Stimulated activated CD4-positive, alpha-beta T cell treated with anti-CD3 and anti-CD28 coated beads, Interleukin-15, amount 100 ng/mL, for 1 hour (primary cell): ENCODE measurements around the gene SIRPA.

Experiments
- DNase-seq, 2 donors: peaks; one replicate each; pipeline ENCODE4 v3.0.0-alpha.2; 2020; ENCODE audit warnings: low read depth in 1 of 2, low spot score in 1 of 2

SIRPA gene

DNA sequence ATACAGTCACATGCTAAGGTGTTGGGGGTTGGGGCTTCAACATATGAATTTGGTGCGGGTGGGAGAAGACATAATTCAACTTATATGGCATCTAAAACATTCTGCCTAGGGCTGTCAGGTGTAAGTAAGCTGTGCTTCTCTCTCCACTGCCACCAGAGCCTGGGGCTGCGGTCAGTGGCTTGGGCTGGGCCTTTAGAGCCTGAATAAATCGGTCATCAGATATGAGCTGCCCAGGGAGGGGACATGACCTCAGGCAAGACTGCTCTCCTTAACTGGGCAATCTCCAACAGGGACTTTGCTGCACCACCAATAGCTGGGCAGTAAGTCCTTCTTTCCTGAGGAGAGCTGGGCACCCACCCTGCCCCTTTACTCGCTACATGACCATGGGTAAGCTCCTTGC, 24.9 kb upstream of the SIRPA start:
- no peak for DNase-seq

DNA sequence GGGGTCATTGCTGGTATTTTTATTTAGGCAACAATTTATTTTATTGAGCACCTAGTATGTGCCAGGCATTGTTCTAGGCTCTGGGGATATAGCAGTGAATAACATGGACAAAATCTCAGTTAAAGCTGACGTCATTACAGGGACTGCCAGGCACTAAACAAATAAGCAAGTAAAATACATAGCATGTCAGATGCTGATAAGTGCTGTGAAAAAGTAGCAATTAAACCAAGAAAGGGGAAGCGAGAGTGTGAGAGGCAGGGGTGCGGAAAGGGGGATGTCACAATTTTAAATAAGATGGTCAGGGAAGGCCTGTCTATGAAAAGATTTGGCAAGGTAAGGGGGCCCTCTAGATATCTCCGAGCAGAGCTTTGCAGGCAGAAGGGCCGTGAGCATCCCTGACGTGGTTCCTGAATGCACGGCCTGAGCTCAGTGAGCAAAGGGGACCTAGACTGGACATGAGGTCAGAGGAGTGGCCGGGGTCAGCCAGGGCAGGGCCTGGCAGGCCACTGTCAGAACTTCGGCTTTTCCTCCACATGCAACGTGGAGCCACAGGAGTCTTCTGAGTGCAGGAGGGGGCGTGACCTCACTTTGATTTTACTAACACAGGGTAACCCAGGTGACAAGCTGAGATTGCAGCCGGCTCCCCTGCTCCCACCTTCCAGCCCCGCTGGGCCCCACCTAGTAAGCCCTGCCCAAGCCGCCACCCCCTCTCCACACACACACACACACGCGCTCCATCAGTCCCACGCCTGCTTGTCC, 24.2 kb upstream of the SIRPA start:
- DNase-seq, result no peak

DNA sequence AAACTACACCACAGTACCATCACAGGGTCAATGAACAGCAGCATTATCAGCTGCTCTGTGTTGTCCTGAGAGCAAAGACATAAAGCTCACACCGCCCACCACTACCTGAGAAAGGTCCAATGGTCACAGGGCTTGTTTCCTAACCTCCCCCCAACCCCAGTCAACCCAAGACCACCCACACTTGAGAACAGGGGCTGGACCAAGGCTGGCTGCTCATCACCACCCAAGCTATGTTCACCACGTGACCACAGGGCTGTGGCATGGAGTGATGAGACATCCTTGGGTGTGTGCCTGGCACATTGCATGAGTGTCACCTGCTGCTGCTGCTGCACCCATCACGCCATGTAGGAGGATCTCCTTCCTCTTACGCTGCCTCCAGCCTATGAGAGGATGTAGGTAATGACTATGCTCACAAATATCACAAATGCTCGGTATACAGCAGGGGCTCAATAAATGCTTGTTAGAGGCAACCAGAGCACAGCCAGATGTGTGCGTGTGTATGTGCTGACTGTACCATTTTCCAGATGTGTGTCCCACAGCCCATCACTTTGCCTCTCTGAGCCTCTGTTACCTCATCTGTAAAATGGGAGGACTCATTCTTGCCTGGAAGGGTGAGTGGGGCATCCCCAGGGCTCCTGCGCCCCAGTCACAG, 23.3 kb upstream of the SIRPA start:
- no peak for DNase-seq

DNA sequence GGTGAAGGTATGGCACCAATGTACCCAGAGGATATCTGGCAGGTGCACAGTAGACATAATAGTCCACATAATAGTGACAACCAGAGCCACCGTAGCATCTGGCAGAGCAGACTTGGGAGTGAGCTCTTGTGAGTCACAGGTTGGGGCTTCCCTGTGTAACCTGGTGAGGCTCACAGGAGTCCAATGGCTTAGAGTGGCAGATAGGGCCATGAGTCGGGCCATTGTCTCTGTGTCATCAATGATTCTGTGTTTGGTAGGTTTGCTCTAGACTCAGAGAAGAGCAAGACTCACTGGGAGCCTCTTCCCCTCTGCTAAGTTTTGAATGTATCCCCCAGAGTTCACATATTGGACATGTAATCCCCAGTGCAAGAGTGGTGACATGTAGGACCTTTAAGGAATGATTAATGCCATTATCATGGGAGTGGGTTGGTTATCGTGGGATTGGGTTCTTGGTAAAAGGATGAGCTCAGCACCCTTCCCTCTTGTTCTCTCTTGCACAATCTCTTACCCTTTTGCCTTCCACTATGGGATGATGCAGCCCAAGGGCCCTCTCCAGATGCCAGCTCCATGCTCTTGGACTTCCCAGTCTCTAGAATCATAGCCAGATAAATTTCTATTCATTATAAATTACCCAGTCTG, 22.6 kb upstream of the SIRPA start:
- no peak for DNase-seq

DNA sequence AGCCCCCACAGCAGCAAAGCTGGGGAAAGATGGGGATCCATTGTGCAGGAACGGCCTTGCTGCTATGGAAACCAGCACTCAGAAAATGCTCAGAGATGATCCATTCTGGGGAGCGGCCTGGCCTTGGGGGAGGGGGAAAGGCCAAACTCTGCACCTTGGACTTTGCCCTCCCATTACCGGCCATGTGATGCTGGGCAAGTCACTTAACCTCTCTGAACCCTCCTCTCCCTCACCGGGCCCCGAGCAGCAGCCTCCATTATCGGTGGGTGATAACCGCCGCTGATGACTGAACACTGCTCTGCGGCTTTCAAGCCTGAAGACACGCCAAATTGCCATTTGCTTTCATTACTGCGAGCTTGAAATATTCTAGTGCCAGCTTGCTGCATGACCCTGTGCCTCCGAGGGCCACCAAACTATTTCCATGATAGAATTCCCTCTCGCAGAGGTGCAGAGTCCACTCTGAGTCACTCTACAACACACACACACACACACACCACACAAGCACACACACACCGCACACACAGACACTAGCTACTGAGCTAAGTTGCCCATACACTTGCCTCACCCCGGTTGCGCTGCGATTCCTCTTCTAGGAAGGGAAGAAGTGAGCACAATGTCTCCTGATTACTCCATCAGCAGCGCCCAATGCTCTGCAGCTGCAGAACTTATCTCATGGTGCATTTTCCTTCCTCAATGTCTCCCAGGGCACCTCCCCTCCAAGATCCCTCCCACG, 20.6 kb upstream of the SIRPA start:
- DNase-seq, result no peak

DNA sequence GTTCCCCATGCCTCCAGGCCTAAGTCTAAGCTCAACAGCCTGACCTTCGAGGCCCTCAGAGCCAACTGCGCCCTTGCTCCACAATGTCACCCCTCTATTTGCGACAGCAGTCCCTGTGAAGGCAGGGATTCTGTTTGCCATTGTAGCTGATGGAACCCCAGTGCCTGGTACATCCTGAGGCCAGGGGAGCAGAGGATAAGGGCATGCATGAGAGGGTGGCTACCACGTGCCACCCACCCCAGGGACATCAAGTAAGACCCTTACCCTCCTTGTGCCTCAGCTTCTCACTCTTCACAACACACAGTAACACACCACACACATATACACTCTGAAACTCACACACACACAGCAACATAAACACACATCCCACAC, 20.0 kb upstream of the SIRPA start:
- no peak for DNase-seq

DNA sequence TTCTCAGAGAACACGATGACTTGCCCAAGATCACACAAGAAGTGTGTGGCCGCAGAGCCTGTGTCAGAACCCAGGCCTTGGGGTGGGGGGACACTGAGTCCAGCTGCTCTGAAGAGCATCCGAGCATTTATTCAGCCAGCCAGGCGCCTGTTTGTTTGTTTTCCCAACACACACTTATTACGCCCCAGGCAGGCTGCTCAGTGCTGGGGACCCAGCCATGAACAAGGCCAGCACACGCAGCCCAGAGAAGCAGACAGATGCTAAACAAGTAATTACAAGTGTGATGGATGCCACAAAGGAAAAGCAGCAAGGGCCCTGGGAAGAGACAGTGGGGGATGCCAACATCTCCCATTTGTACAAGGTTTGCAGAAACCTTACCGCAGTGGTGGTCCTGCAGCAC, 19.4 kb upstream of the SIRPA start:
- DNase-seq, result no peak

DNA sequence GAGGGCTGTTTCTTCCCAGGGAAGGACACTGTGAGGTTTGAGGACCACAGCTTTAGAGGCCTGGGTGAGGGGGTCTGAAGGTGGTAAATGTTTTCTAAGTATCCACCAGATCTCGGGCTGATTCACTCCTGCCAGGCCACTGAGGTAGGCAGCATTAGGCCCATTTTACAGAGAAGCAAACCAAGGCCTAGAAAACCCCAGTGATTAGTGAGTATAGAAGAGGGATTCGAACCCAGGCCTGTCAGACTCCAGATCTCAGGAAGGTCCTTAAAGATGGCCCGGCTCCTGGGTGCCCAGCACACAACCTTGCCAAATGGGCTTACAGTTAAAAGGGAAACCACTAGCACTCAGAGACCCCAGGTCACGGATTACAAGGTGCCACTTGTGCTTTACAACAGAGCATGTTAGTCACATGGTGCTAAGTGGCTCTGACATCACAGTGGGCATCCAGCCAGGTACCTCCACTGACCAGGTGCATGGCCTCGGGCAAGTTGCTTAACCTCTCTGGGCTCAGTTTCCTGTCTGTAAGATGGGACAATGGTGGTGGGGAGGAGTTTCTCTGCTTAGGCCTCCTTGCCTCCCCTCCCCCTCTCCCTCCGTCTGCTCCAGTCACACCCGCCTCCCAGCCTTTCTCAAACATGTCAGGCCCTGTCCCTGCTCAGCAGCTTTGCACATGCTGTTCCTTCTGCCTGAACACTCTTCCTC, 18.8 kb upstream of the SIRPA start:
- DNase-seq, result no peak

DNA sequence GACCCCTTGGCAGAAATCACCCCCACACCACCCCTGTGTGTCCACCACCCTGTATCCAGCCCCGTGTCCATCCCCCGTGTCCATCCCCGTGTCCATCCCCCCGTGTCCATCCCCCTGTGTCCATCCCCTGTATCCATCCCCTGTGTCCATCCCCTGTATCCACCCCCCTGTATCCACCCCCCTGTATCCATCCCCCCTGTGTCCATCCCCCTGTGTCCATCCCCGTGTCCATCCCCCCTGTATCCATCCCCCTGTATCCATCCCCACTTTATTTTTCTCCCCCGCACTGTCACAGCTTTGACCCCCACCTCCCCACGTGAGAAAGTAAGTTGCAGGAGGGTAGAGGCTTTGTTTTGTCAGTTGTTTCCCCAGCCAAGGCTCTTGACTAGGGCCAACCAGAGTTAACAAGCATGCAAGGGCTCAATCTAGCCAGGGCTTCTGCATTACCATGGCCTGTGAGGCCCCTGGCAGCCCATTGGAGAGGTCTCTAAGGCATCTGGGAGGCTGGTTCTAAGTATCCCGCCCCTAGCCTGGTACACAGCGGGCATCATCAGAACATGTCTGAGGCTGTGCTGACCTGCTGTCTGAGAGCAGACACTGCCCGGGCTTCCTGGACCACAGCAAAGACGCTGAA, 18.1 kb upstream of the SIRPA start:
- no peak for DNase-seq

DNA sequence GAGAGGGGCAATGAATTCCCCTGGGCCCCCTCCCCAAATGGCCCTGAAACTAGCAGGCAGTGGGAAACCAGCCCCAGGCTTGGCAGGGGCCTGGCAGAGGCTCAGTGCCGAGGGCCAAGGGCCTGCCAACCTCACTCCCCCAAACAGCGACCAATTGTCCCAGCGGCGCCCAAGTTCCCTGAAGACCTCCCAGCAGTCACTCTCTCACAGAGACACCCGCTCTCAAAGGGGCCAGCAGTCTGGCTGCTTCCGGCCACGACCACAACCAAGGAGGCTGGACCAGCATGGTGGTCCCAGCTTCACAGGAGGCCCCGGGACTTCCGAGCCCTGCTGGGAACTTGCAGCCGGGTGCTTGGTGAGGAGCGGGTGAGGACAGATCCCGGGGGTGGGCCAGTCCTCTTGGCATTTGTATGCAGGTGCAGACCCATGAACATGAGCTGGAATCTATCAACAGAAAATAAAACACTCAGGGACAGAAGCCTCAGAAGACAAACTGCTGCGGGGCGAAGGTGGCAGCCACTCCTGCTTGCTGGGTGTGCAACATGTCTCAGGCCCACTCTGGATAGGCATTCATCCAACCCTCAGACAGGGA, 17.5 kb upstream of the SIRPA start:
- DNase-seq, result no peak

DNA sequence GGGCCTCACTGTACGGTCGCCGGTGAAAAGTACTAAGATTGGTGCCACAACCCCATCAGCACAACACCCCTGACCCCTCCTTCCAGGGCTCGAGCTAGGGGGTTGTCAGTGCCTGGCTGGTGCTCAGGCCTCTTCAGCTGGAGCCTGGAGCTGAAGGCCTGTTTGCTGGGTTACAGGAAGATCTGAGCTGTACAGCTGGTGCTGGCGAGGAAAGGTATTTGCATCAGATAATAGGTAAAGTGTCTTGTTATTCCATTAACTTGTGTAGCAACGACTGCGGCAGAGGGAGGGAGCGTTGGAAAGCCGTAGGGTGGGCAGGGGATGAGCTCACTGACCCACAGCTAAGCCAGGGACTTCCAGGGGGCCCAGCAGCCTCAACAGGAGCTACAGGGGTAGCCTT, 15.8 kb upstream of the SIRPA start:
- DNase-seq, result no peak

DNA sequence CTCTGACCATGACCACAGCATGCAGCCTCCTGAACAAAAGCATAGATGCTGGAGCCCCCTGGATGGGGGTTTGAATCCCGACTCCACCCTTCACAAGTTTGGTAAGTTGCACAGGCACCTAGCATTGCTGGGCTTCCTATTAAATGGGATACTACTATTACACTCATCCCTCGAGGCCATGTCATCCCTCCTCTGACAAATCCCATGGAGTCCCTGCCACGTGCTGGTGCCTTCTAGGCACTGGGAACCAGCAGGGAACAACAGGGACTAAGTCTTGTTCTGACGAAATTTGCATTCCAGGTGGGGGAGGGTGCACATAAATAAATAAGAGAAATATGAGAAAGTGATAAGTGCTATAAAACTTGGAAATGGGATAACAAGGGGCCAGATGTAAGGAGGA, 15.3 kb upstream of the SIRPA start:
- no peak for DNase-seq

DNA sequence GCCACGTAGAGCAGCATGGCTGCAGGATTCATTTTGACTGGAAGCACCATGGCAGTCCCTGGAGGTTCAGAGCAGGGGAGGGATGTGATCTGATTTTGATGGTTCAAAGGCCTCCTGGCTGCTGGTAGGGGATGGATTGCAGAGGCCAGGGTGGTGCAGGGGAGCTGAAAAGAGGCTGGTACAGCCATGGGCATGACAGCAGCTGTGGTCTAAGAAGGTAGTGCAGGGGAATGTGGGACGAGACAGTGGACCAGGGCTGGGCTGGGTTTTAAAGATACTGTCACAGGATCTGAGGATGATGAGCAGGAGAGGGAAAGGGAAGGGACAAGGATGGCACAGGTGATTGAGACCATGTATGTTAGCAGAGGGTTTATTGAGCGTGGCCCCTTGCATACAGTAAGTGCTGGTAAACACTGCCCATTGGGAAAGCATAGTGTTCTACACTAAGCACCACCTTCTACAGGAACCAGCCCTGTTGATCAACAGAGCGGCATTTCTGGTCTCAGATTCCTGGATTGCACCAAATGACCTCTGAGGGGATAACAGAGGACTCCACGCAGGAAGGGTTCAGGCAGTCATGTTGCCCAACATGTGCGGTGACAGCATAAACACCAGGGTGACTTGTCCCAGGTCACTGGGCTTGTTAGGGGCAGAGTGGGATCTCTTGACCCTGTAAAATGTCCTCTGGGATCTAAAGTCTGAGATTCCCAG, 14.5 kb upstream of the SIRPA start:
- no peak for DNase-seq

DNA sequence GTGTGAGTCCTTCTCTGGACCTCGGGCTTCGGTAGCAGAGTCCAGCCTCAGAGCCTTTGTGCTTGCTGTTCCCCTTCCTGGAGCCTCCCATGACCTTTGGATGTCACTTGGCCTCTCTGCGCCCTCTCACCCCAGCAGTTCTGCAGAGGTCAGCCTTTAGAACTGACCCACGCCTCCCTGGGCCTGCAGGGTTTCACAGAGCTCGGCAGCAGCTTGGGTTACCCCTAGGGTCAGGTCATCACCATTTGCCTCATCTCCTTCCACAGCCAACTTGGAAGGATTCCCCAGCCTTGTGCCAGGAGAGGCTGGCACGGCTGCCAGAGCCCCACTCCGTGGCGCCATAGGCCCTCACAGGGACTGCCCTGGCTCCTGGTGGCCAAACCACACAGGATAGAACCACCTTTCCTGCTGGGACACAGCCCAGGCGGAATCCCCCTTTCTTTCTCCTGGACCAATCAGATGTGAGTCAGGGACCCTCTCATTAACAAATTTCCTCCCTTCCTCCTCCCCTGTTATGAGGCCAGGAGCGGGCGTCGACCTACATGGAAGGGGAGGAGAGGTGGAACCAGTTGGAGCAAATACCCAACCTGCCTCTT, 13.9 kb upstream of the SIRPA start:
- DNase-seq, result no peak

DNA sequence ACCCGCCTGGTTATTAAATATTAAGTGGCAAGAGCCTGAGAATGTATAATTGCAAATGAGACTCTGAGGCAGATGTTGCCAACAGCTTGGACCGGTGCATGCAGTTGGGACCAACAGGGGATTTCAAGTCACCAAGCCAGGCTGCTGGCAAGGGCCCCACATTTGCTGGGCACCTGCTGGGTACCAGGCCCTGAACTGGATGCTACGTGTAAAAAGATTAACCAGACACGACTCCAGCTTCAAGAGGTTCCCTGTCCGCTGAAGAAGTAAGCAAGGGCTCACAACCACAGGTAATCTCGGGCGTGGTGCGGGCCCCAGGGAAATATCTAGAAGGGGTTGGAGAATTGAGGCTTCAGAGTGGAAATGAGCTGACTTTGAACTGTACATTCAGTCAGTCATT, 13.2 kb upstream of the SIRPA start:
- no peak for DNase-seq

DNA sequence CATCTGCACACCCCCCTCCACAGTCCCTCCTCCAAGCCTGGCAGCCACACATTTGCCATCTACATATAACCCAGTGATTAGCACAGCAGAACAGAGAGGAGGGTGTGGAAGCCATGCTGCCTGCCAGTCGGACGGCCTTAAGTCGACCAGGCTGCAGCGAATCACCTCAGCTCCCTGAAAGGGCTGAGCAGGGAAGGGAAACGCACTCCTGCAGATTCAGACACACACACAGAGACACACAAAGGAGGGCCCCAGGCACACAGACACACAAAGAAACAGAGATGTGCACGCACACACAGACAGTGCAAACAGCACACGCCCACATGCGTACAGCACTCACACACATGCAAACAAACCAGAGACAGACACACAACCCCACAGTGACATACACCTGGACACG, 11.2 kb upstream of the SIRPA start:
- DNase-seq, result no peak

DNA sequence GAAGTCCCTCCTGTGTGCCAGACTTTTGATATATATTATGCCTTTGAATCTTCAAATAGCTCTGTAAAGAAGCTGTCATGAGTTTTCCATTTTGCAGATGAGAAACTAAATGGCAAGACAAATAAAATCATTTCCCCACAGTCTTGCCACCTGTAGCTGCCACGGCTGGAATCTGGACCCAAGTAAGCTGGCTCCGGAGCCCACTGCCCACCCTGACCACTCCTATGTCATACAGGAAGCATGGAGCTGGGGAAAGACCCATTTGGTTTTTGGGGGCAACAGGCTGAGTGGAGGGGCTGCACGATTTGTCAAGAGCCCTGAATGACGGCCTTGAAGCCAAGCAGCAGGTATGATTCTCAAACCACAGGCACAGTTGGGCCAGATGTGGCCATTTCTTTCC, 10.0 kb upstream of the SIRPA start:
- DNase-seq, result no peak

DNA sequence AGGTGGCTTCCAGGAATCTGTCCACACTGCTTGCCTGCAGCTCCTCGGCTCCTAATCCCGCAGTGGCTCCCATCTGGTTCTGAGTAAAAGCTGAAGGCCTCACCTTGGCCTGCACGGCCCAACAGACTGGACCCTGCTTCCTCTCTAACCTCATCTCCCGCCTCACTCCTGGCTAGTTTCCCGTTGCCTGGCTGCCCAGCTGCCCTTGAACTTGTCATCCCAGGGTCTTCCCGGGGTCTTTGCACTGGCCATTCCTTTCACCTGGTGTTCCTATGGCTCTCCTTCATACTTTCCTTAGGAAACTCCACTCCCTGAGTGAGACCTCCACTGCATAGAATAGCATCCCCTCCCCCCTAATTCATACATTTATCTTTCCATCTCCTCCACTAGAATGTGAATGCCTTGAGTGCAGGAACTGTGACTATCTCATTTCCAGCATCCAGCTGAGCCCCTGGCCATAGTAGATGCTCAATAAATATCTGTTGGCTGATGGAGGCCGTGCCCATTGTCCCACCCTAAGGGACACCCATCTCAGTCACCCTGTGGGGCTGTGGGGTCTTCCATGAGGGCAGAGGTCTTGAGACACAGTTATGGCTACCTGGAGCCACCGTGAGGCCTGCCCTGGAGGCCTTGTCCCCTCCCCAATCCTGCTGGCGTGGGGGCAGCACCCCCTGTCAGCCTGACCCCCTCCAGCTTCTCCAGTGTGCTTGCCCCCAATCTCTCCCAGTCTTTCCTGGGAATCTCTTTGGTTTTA, 9.1 kb upstream of the SIRPA start:
- no peak for DNase-seq

DNA sequence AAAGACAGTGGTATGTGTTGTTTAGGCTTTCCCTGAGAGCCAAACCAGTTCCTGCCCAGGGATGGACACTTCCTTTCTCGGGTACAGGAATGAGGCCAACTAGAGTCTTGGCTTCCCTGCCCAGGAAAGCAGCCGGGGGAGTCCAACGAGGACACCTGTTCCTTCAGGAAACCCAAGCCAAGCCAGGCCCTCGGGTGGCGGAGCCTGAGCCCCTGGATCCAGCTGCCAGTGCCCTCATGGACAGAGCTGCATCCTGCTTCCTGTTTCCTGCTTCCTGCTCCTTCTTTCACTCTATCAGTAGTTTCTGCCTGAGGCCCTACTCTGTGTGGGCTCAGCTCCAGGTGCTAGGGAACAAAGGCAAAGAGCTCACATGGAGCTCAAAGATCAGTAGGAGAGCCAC, 7.9 kb upstream of the SIRPA start:
- DNase-seq, result no peak
